Astrocyte (in vitro differentiated cells and primary cell): ENCODE results near the gene ENPP7.

Source experiments
- EZH2 ChIP-seq: IDR thresholded peaks from 2 replicates; pipeline ENCODE4 v1.6.1; 2012; ENCODE audit warnings: mild to moderate bottlenecking, low read length, inconsistent platforms; ENCODE audit not compliant: insufficient read depth
- TF ChIP-seq, protein P1 (sequence below): IDR thresholded peaks from 2 replicates; pipeline ENCODE4 v1.5.1; 2011; ENCODE audit warnings: low read depth, mild to moderate bottlenecking, inconsistent platforms, low read length, moderate library complexity; ENCODE audit not compliant: insufficient read depth

DNA sequence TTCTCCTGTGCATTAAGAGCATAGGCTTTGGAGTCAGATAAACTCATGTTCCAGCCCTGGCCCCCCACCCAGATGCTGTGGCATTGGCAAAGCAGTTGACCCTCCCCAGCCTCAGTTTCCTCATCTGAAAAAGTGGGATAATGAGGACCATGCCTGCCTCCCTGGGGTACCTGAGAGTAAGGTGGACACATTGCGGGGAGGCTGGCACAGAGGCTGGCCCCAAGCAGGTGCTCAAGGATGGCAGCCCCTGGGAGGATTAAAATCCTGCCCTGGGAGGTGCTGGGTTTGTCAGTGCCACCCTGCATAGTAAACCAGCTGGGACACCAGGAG, 11.8 kb downstream of the ENPP7 start:
- TF ChIP-seq, protein P1, sequence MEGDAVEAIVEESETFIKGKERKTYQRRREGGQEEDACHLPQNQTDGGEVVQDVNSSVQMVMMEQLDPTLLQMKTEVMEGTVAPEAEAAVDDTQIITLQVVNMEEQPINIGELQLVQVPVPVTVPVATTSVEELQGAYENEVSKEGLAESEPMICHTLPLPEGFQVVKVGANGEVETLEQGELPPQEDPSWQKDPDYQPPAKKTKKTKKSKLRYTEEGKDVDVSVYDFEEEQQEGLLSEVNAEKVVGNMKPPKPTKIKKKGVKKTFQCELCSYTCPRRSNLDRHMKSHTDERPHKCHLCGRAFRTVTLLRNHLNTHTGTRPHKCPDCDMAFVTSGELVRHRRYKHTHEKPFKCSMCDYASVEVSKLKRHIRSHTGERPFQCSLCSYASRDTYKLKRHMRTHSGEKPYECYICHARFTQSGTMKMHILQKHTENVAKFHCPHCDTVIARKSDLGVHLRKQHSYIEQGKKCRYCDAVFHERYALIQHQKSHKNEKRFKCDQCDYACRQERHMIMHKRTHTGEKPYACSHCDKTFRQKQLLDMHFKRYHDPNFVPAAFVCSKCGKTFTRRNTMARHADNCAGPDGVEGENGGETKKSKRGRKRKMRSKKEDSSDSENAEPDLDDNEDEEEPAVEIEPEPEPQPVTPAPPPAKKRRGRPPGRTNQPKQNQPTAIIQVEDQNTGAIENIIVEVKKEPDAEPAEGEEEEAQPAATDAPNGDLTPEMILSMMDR, result no peak
- no peak for TF ChIP-seq EZH2
